Measurements from ENCODE around the gene ETV1. TPM values are rescaled to one million over a fixed set of nuclear protein-coding genes. Genes with fewer than 3 reads are reported as not detected.

Gene ETV1
- total RNA-seq, 2 donors from 2014 or later: 27.7 to 58.4 TPM

DNA sequence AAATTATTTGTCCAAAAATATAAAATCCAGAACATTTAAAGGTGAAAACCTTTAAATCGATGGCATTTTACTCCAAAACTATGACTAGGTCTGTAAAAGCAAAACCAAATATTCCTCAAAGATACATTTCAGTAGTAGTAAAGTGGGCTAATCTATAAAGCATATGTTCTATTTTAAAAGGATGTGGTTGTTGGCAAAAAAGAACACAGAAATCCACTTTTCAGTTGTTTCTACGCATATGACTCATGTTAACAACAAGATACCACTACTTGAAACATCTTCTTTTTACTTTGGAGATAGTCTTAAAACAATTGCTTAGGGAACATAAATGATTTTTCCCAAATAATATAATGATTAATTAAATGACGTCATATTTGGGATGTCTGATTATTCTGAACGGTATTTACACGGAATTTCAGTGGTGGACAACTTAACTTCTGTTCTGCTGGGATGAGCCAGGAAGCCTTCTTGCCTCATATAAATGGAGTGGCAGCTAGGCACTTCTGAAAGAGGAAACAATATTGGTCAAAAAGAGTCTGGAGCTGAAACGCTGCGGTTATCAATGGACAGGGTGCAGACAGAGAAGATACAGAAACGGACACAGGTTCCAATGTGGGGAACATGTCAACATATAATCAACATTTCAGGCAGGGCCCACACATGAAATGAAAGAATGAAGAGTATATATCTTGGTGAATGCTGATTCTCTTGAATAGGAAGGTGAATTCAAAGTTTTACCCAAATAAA is 78.5 kb downstream of the ETV1 start:
- TF ChIP-seq, protein P1, sequence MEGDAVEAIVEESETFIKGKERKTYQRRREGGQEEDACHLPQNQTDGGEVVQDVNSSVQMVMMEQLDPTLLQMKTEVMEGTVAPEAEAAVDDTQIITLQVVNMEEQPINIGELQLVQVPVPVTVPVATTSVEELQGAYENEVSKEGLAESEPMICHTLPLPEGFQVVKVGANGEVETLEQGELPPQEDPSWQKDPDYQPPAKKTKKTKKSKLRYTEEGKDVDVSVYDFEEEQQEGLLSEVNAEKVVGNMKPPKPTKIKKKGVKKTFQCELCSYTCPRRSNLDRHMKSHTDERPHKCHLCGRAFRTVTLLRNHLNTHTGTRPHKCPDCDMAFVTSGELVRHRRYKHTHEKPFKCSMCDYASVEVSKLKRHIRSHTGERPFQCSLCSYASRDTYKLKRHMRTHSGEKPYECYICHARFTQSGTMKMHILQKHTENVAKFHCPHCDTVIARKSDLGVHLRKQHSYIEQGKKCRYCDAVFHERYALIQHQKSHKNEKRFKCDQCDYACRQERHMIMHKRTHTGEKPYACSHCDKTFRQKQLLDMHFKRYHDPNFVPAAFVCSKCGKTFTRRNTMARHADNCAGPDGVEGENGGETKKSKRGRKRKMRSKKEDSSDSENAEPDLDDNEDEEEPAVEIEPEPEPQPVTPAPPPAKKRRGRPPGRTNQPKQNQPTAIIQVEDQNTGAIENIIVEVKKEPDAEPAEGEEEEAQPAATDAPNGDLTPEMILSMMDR (IDR thresholded peaks at IDR 0.05): no peak
- DNase-seq (ENCODE audit: low spot score): no peak
- no peaks in the 10 kb centered on the region for H3K27me3 ChIP-seq
- no peak overlapping the region for H3K27ac ChIP-seq
- H3K4me3 ChIP-seq: no peak overlapping the region
- peaks cover 18% of the 10 kb centered on the region for H3K36me3 ChIP-seq
- no peaks in the 10 kb centered on the region for H3K9me3 ChIP-seq
- H3K4me1 ChIP-seq: no peaks in the 10 kb centered on the region

DNA sequence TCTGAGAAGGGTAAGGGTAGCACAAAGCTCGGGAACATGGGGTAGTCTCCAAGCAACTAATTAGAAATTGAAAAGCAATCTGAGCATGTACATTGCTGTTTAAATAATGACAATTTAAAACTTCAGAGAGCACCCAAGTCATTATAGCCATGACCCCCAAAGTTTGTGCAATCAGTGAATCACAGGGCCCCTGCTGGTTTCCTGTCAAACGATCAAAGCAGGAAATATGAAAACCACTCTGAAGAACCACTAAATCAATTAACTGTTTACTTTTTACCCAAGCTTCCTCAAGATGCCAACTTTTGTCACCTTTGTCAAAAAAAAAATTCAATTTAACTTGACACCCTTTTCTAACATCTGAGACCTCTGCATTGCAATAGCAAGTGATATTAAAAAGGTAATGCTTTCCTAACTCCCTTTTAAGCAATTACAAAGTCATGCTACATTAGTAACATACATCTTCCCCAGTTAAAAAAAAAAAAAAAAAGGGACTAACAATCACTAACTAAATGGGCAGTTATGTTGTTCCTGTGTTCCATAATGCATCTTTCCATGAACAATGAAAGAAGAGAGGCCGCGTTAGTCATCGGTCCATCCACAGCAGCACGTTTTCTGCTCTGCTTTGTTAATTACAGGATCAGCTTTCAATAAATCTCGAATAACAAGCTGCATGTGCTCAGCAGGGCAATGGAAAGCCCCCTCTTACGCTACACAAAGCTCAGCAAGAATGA is 80.6 kb downstream of the ETV1 start:
- H3K4me1 ChIP-seq: no peaks in the 10 kb centered on the region
- H3K36me3 ChIP-seq: peaks cover 19% of the 10 kb centered on the region
- no peak overlapping the region for H3K4me3 ChIP-seq
- TF ChIP-seq, protein P1 (IDR thresholded peaks at IDR 0.05): no peak
- H3K27me3 ChIP-seq: no peaks in the 10 kb centered on the region
- H3K27ac ChIP-seq: no peak overlapping the region
- no peaks in the 10 kb centered on the region for H3K9me3 ChIP-seq
- DNase-seq (ENCODE audit: low spot score): no peak

DNA sequence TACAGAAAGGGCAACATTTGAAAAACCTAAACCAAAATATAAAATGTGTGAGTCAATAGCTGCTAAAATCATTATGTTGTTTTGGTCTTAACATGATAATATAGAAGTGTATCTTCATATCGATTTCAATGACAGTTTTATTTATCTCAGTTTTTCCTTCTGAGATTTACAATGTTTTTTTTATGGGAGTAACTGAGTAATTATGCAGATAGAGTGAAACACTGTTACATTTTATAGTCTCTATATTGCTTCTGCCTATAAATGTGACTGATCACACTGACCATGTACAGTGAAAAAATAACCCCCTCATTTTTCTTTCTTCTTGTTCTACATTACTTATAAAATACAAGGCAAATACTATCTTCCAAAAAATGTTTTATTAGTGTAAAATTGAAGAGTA is 81.6 kb downstream of the ETV1 start:
- Histone ChIP-seq H3K4me1 (no peaks in the 10 kb centered on the region), H3K27ac (no peak overlapping the region), H3K9me3 (no peaks in the 10 kb centered on the region), H3K36me3 (peaks cover 19% of the 10 kb centered on the region), H3K4me3 (no peak overlapping the region), H3K27me3 (no peaks in the 10 kb centered on the region)
- TF ChIP-seq, protein P1 (IDR thresholded peaks at IDR 0.05): no peak
- no peak for DNase-seq (ENCODE audit: low spot score)

DNA sequence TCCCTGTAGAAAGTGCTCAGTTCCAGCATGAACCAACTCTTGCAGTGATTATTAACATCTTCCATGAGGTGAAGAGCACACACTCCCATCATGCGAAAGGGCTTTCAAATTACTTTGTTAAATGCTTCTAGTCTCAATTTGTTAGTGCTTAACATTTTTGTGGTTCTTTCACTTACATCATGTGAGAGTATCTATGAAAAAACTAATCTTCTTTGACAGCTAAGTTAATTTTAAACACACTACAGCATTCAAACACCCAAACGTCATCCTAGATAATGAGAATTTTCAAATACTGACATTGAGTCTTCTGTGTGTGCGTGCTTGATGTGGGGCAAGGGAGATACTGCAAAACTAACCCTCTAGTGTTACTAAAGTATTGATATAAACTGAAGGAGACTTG is 84.8 kb downstream of the ETV1 start:
- Histone ChIP-seq H3K4me1 (no peaks in the 10 kb centered on the region), H3K9me3 (no peaks in the 10 kb centered on the region), H3K36me3 (peaks cover 19% of the 10 kb centered on the region), H3K4me3 (no peak overlapping the region), H3K27ac (peak overlapping the region in 1 of 2 donors; percentile 54), H3K27me3 (no peaks in the 10 kb centered on the region)
- TF ChIP-seq, protein P1 (IDR thresholded peaks at IDR 0.05): no peak
- no peak for DNase-seq (ENCODE audit: low spot score)

DNA sequence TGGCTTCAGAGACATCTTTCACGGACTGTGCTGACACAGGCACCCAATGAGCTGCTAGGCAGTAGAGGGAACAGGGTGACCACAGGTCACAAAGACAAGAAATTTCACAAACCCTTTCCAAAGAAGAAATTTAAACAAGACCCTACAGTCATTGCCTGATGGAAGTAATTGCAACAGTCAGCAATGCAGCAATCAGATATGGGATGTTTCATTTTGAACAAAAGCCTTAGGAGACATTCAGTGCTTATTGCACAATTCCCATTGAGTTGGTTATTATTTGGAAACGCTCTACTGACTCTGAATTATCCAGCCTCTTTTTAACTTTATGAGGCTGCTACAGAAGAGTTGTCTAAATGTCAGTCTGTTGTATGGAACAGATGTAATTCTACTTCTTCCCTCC is 85.5 kb downstream of the ETV1 start:
- Histone ChIP-seq H3K36me3 (peaks cover 16% of the 10 kb centered on the region), H3K9me3 (no peaks in the 10 kb centered on the region), H3K4me3 (no peak overlapping the region), H3K27ac (no peak overlapping the region), H3K4me1 (peaks cover 0 to 3% of the 10 kb centered on the region in 2 donors), H3K27me3 (no peaks in the 10 kb centered on the region)
- TF ChIP-seq, protein P1 (IDR thresholded peaks at IDR 0.05): no peak
- no peak for DNase-seq (ENCODE audit: low spot score)

Measured in right atrium auricular region (tissue), 2 donors.